Kidney epithelial cell (primary cell): ENCODE measurements around the gene EDEM1. TPM values are rescaled to one million over a fixed set of nuclear protein-coding genes. Genes with fewer than 3 reads are reported as not detected.

Experiments
- DNase-seq: peaks from one replicate; pipeline ENCODE4 v3.0.0-alpha.2; 2010; ENCODE audit warnings: low read depth
- H3K27me3 ChIP-seq: 2 replicates; pipeline ENCODE4 v1.6.0; 2011; ENCODE audit warnings: low read length; ENCODE audit not compliant: control insufficient read depth, insufficient read depth
- H3K36me3 ChIP-seq: 2 replicates; pipeline ENCODE4 v1.5.1; 2011; ENCODE audit warnings: low read length; ENCODE audit not compliant: control insufficient read depth, insufficient read depth
- H3K4me3 ChIP-seq: 2 replicates; pipeline ENCODE4 v1.5.1; 2011; ENCODE audit warnings: low read depth, mild to moderate bottlenecking, control low read depth, low read length
- CTCF ChIP-seq: IDR thresholded peaks from 2 replicates; pipeline ENCODE4 v1.5.1; 2011; ENCODE audit warnings: mild to moderate bottlenecking, moderate library complexity, low read length, control low read depth, inconsistent platforms; ENCODE audit not compliant: insufficient read depth, poor library complexity, severe bottlenecking
- total RNA-seq: library from RNA; depleted of rRNA; stranded (reverse); fragments of >200 nt; gene quantifications from 2 replicates; pipeline ENCODE4 v1.2.3, GENCODE V29; 2015

EDEM1 gene
- total RNA-seq, 1 donor from 2014 or later: 56.9 TPM

DNA sequence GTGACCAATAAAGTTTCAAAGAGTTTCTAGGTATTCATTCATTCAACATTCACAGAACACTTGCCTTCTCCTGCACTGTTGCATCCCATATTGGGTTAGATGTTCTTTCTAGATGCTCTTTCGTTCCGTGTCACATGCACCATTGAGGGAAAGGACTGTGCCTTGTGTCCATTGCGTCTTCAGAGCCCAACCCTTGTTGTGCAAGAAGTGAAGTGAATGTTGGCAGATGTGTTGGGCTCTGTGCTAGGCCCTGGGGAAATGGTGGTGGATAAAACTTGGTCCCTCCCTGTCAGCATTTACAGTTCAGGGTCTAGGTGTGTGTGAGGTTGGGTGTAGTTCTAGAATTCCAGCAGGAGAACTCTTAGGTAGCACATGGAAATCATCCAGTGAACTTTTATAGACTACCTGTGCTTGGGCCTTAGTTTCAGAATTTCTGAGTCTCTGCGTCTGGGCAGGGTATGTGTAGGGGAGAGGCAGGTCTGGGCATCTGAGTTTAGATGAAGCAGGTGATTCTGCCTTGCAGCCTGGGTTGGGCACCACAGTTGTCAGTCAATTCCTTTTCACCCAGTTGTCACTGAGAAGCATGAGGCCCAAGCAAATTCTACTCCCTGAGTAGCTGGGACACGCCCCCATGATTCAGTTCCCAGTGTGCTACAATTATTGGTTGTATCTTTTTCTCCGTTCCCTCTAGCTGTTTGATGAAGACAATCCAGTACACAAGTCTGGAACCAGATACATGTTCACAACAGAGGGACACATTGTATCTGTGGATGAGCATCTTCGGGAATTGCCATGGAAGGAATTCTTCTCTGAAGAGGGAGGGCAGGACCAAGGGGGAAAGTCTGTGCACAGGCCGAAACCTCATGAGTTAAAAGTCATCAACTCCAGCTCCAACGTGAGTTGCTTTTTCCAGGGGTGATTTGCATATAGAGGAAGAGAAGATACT lies 25.4 kb downstream of the EDEM1 start:
- no peak overlapping the region for H3K4me3 ChIP-seq
- H3K27me3 ChIP-seq: no peaks in the 10 kb centered on the region
- TF ChIP-seq CTCF: no peak
- H3K36me3 ChIP-seq: peaks cover 4% of the 10 kb centered on the region
- no peak for DNase-seq

DNA sequence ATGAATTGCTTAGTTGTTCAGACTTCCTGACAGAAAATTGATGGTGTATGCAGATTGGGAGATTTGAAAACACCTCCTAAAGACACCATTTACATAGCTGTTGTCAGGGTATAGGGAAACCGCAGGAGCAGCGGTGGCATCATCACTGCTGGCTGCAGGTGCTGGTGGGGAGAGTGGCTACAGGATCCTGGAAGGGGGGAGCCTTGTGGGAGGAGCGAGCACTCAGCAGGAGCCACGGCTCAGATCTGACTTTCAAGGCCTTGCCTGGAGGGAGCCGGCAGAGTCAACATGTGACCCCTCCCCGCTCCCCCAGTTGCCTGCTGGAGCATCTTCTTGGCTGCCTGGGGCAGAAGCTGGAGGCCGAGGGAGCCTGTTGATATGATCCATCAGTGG lies 26.1 kb downstream of the EDEM1 start:
- TF ChIP-seq CTCF: no peak
- DNase-seq: no peak
- H3K36me3 ChIP-seq: peaks cover 4% of the 10 kb centered on the region
- H3K27me3 ChIP-seq: no peaks in the 10 kb centered on the region
- H3K4me3 ChIP-seq: no peak overlapping the region

GRCh38 chr3:5214352-5214751 lies 26.8 kb downstream of the EDEM1 start:
- TF ChIP-seq CTCF: no peak
- H3K27me3 ChIP-seq: no peaks in the 10 kb centered on the region
- no peak overlapping the region for H3K4me3 ChIP-seq
- peaks cover 4% of the 10 kb centered on the region for H3K36me3 ChIP-seq
- no peak for DNase-seq

DNA sequence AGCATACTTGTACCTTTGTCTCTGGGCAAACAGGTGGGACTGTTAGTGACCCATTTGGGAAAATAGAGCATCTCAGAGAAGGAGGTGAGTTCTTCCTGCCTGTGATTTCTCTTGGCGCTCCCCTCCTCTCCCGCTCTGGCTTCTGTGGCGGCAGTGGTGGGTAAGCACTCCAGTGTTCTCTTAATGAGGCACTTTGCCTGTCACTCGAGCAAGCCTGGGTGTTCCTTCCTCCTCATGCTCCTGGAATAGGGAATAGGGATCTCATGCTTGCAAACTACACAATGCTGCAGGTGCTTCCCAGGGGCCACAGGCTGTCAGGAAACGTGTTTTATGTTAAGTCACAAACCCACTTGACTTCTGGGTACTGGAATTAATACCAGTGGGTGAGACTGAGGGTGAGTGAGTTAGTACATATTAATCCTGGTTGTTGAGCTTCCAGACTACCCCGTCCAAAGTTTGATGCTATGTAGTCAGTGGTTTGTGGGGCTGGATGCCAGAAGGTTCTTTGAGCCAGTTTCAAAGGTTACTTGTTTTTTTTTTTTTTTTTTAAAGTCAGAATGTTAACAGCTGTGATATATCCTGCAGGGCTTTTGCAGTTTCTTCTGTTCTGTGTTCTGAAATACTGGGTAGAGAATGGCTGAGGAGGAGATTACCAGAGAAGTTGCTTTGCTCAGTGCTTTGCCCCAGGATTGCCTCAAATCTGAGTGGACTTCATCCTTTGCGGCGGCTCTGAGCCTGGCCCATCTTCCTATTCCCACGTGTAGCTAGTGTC lies 30.5 kb downstream of the EDEM1 start:
- no peak overlapping the region for H3K4me3 ChIP-seq
- H3K27me3 ChIP-seq: no peaks in the 10 kb centered on the region
- TF ChIP-seq CTCF: no peak
- no peak for DNase-seq
- peaks cover 3% of the 10 kb centered on the region for H3K36me3 ChIP-seq

GRCh38 chr3:5218815-5219214 lies 31.3 kb downstream of the EDEM1 start:
- TF ChIP-seq CTCF: no peak
- no peak for DNase-seq
- Histone ChIP-seq H3K27me3 (no peaks in the 10 kb centered on the region), H3K36me3 (peaks cover 1% of the 10 kb centered on the region), H3K4me3 (no peak overlapping the region)
